ENCODE measurements around the gene HOGA1. TPM values are rescaled to one million over a fixed set of nuclear protein-coding genes. Genes with fewer than 3 reads are reported as not detected.

Gene HOGA1
- total and polyA plus RNA-seq, 2 donors (not counting 1 experiment from before 2014, with no cell fraction given): 0.58 to 1.5 TPM

- H3K4me2 ChIP-seq (ENCODE audit: extremely low read depth, insufficient read depth, low read length): peak overlapping the region; percentile 42
- peak; percentile 16 to 39 for DNase-seq (ENCODE audit: low read depth in 2 of 2)
- no peaks in the 10 kb centered on the region for H3K9me3 ChIP-seq (ENCODE audit: control insufficient read depth, insufficient read depth, low read depth, low read length)
- no peak overlapping the region for H3K4me3 ChIP-seq (replicated peaks in 1 of 4; ENCODE audit: control extremely low read depth in 1 of 4, insufficient read depth in 1 of 4, low read depth in 3 of 4, low read length in 4 of 4)
- no peaks in the 10 kb centered on the region for H3K79me2 ChIP-seq (ENCODE audit: control insufficient read depth, insufficient read depth, low read length)
- H3K36me3 ChIP-seq (ENCODE audit: control insufficient read depth, insufficient read depth, low read length): no peaks in the 10 kb centered on the region
- H3K27me3 ChIP-seq (ENCODE audit: control insufficient read depth, insufficient read depth, low read length): no peaks in the 10 kb centered on the region
- TF ChIP-seq CTCF (conservative IDR thresholded peaks at IDR 0.05 in 1 of 2, IDR thresholded peaks at IDR 0.05 in 1 of 2; ENCODE audit: low read depth in 1 of 2, low read length in 2 of 2) (no peak), EZH2 (IDR thresholded peaks at IDR 0.05; ENCODE audit: low read length, missing control alignments) (no peak)
- no peaks in the 10 kb centered on the region for H4K20me1 ChIP-seq (ENCODE audit: control insufficient read depth, extremely low read depth, insufficient read depth, low read length)
- no peak overlapping the region for H3K9ac ChIP-seq (ENCODE audit: insufficient read depth, low read length)
- no peak overlapping the region for H2AFZ ChIP-seq (ENCODE audit: low read length)
- H3K27ac ChIP-seq (ENCODE audit: insufficient read depth, low read length): no peak overlapping the region
- H3K4me1 ChIP-seq (ENCODE audit: control insufficient read depth, extremely low read depth, insufficient read depth, low read length): peaks cover 15% of the 10 kb centered on the region
These were observed 9.2 kb downstream of the HOGA1 start for GRCh38 chr10:97593421-97593820.

- Histone ChIP-seq H3K9ac (ENCODE audit: insufficient read depth, low read length) (no peak overlapping the region), H3K27me3 (ENCODE audit: control insufficient read depth, insufficient read depth, low read length) (no peaks in the 10 kb centered on the region), H2AFZ (ENCODE audit: low read length) (peak overlapping the region; percentile 19), H3K27ac (ENCODE audit: insufficient read depth, low read length) (peak overlapping the region; percentile 67), H3K36me3 (ENCODE audit: control insufficient read depth, insufficient read depth, low read length) (no peaks in the 10 kb centered on the region), H3K79me2 (ENCODE audit: control insufficient read depth, insufficient read depth, low read length) (no peaks in the 10 kb centered on the region), H3K9me3 (ENCODE audit: control insufficient read depth, insufficient read depth, low read depth, low read length) (no peaks in the 10 kb centered on the region), H3K4me3 (replicated peaks in 1 of 4; ENCODE audit: control extremely low read depth in 1 of 4, insufficient read depth in 1 of 4, low read depth in 3 of 4, low read length in 4 of 4) (no peak overlapping the region), H3K4me1 (ENCODE audit: control insufficient read depth, extremely low read depth, insufficient read depth, low read length) (peaks cover 15% of the 10 kb centered on the region), H4K20me1 (ENCODE audit: control insufficient read depth, extremely low read depth, insufficient read depth, low read length) (no peaks in the 10 kb centered on the region), H3K4me2 (ENCODE audit: extremely low read depth, insufficient read depth, low read length) (peak overlapping the region; percentile 29)
- peak; percentile 66 to 95 for DNase-seq (ENCODE audit: low read depth in 2 of 2)
- TF ChIP-seq EZH2 (IDR thresholded peaks at IDR 0.05; ENCODE audit: low read length, missing control alignments) (no peak), CTCF (conservative IDR thresholded peaks at IDR 0.05 in 1 of 2, IDR thresholded peaks at IDR 0.05 in 1 of 2; ENCODE audit: low read depth in 1 of 2, low read length in 2 of 2) (no peak)
These were observed 12.2 kb downstream of the HOGA1 start for GRCh38 chr10:97596101-97597082.

GRCh38 chr10:97597778-97598177 lies 13.6 kb downstream of the HOGA1 start:
- Histone ChIP-seq H3K9ac (ENCODE audit: insufficient read depth, low read length) (no peak overlapping the region), H3K4me2 (ENCODE audit: extremely low read depth, insufficient read depth, low read length) (no peak overlapping the region), H3K4me1 (ENCODE audit: control insufficient read depth, extremely low read depth, insufficient read depth, low read length) (peaks cover 15% of the 10 kb centered on the region), H3K9me3 (ENCODE audit: control insufficient read depth, insufficient read depth, low read depth, low read length) (no peaks in the 10 kb centered on the region), H4K20me1 (ENCODE audit: control insufficient read depth, extremely low read depth, insufficient read depth, low read length) (no peaks in the 10 kb centered on the region), H3K36me3 (ENCODE audit: control insufficient read depth, insufficient read depth, low read length) (no peaks in the 10 kb centered on the region), H3K27me3 (ENCODE audit: control insufficient read depth, insufficient read depth, low read length) (no peaks in the 10 kb centered on the region), H2AFZ (ENCODE audit: low read length) (no peak overlapping the region), H3K4me3 (replicated peaks in 1 of 4; ENCODE audit: control extremely low read depth in 1 of 4, insufficient read depth in 1 of 4, low read depth in 3 of 4, low read length in 4 of 4) (no peak overlapping the region), H3K79me2 (ENCODE audit: control insufficient read depth, insufficient read depth, low read length) (no peaks in the 10 kb centered on the region), H3K27ac (ENCODE audit: insufficient read depth, low read length) (no peak overlapping the region)
- DNase-seq (ENCODE audit: low read depth in 2 of 2): peak in 1 of 2 donors; percentile 16
- TF ChIP-seq CTCF (conservative IDR thresholded peaks at IDR 0.05 in 1 of 2, IDR thresholded peaks at IDR 0.05 in 1 of 2; ENCODE audit: low read depth in 1 of 2, low read length in 2 of 2) (no peak), EZH2 (IDR thresholded peaks at IDR 0.05; ENCODE audit: low read length, missing control alignments) (no peak)
